Panc1 (cell line): ENCODE measurements around the gene NDE1.

ENCODE experiments used
- POLR2AphosphoS5 ChIP-seq: IDR thresholded peaks from 2 replicates; pipeline ENCODE4 v1.6.1; 2012; ENCODE audit warnings: mild to moderate bottlenecking, low read depth, low read length, moderate library complexity
- SIN3A ChIP-seq: IDR thresholded peaks from 2 replicates; pipeline ENCODE4 v1.6.1; 2012; ENCODE audit warnings: low read depth, mild to moderate bottlenecking, low read length, moderate library complexity, borderline replicate concordance; ENCODE audit not compliant: insufficient read depth

- TF ChIP-seq SIN3A (no peak), POLR2AphosphoS5 (no peak)
Observed at GRCh38 chr16:15743657-15744056, 93.6 kb downstream of the NDE1 start.
